Body of pancreas (tissue), 4 donors: ENCODE measurements around the gene MMP14. TPM values are rescaled to one million over a fixed set of nuclear protein-coding genes. Genes with fewer than 3 reads are reported as not detected.
A peak's percentile ranks its signal among the peaks of the same experiment; 100 is the strongest.

Experiments used
- ATAC-seq: fragments of 150-250 bp; one replicate; pipeline ENCODE4 v1.9.1; 2016
- DNase-seq, 4 donors: peaks; one replicate each; pipeline ENCODE4 v3.0.0-alpha.2; 2019
- H3K27ac ChIP-seq, 4 donors: fragments of 200-600 bp; sonication (generic); 1 replicate in 3 of 4; 2 replicates in 1 of 4; pipeline versions ENCODE4 v1.5.1 to v1.6.1; 2016 to 2019; ENCODE audit warnings: mild to moderate bottlenecking in 1 of 4, mixed read lengths in 1 of 4, moderate library complexity in 1 of 4
- H3K27me3 ChIP-seq, 2 donors: fragments of 200-600 bp; sonication (generic); one replicate each; pipeline ENCODE4 v1.6.0; 2016; ENCODE audit warnings: mild to moderate bottlenecking in 1 of 2
- H3K36me3 ChIP-seq, 2 donors: fragments of 200-600 bp; sonication (generic); replicated peaks in 1 of 2; 2 replicates each; pipeline ENCODE4 v1.5.1; 2016; ENCODE audit warnings: low read depth in 2 of 2; ENCODE audit not compliant: insufficient read depth in 1 of 2
- H3K4me1 ChIP-seq: fragments of 200-600 bp; sonication (generic); one replicate; pipeline ENCODE4 v1.6.0; 2016
- H3K4me3 ChIP-seq, 2 donors: fragments of 200-600 bp; sonication (generic); 1 replicate in 1 of 2; 2 replicates in 1 of 2; pipeline ENCODE4 v1.5.1; 2016 to 2019
- H3K9me3 ChIP-seq, 3 donors: fragments of 200-600 bp; sonication (generic); 1 replicate in 2 of 3; 2 replicates in 1 of 3; pipeline ENCODE4 v1.5.1; 2016
- POLR2A ChIP-seq, 3 donors: fragments of 450-650 bp; IDR thresholded peaks; one replicate each; pipeline ENCODE4 v1.6.1; 2016; ENCODE audit warnings: antibody characterized with exemption in 3 of 3, mild to moderate bottlenecking in 2 of 3
- WGBS, 2 donors: methylation state at CpG; one replicate each; pipeline ENCODE4 v1.1.5; 2017; 5-methylcytosine and 5-hydroxymethylcytosine counted together
- intact Hi-C: fragments of 100-400 bp; cut with DNase I; formaldehyde crosslinking; loops from one replicate; pipeline ENCODE4 v1.15.1; 2023
- total RNA-seq, 2 donors: library from RNA; depleted of rRNA; stranded (reverse); fragments of >200 nt; gene quantifications; one replicate each; pipeline ENCODE4 v1.1.0, GENCODE V29; 2016
- TF ChIP-seq, protein P1 (sequence below), 7 experiments: fragments of 450-650 bp in 4 of 7; fragments of 200-600 bp in 3 of 7; sonication (generic) in 3 of 7; IDR thresholded peaks; one replicate each; pipeline ENCODE4 v1.5.1; 2016 to 2019; ENCODE audit warnings: antibody characterized with exemption in 7 of 7

MMP14 gene
- total RNA-seq, 2 donors from 2014 or later: 55.3 to 65.3 TPM

DNA sequence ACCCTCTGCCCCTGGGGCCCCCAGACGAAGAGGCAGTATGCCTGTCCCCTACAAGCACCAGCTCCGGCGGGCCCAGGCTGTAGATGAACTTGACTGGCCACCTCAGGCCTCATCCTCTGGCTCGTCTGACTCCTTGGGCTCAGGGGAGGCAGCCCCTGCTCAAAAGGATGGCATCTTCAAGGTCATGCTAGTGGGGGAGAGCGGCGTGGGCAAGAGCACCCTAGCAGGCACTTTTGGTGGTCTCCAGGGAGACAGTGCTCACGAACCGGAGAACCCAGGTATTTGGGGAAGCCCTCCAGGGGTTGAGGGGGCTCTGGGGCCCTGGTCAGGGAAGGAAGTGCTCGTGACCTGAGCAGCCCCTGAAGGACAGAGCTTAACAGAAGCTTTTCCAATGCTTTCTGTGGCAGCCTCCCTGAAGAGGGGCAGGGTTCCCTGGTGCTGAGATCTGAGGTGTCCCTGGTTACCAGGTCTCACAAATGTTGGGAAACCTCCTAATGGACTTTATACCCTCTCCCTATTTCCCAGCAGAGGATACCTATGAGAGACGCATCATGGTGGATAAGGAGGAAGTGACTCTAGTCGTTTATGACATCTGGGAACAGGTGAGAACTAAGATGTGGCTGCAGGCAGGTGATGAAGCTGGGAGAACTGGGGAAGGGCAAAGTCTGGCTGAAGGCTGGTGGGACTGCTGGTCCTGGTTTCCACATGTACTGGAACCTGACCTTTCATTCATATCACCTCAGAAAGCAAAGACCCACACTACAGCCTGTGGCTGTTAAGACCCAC, 48.5 kb downstream of the MMP14 start:
- intact Hi-C loops: no loop called here
- 71 to 86% methylated on average over 3 to 11 of the region's 11 CpGs for WGBS, 2 donors
- DNase-seq: no peak
- Histone ChIP-seq H3K36me3 (no peaks in the 10 kb centered on the region), H3K27ac (no peak overlapping the region), H3K4me3 (no peak overlapping the region), H3K4me1 (peaks cover 36% of the 10 kb centered on the region), H3K9me3 (no peaks in the 10 kb centered on the region), H3K27me3 (no peaks in the 10 kb centered on the region)
- TF ChIP-seq, protein P1, sequence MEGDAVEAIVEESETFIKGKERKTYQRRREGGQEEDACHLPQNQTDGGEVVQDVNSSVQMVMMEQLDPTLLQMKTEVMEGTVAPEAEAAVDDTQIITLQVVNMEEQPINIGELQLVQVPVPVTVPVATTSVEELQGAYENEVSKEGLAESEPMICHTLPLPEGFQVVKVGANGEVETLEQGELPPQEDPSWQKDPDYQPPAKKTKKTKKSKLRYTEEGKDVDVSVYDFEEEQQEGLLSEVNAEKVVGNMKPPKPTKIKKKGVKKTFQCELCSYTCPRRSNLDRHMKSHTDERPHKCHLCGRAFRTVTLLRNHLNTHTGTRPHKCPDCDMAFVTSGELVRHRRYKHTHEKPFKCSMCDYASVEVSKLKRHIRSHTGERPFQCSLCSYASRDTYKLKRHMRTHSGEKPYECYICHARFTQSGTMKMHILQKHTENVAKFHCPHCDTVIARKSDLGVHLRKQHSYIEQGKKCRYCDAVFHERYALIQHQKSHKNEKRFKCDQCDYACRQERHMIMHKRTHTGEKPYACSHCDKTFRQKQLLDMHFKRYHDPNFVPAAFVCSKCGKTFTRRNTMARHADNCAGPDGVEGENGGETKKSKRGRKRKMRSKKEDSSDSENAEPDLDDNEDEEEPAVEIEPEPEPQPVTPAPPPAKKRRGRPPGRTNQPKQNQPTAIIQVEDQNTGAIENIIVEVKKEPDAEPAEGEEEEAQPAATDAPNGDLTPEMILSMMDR (IDR thresholded peaks at IDR 0.05): no peak
- TF ChIP-seq POLR2A (IDR thresholded peaks at IDR 0.05): no peak
- ATAC-seq: no peak

DNA sequence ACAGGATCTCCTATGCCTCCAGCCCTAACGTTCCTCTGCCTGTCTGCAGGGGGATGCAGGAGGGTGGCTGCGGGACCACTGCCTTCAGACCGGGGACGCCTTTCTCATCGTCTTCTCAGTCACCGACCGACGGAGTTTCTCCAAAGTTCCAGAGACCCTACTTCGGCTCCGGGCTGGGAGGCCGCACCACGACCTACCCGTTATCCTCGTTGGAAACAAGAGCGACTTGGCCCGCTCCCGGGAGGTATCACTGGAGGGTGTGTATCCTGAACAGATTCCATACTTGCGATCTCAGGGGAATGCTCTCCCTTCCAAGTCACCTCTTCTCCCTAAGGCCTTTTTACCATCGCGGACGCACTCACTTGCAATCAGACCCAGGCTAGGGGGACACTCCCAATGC, 49.6 kb downstream of the MMP14 start:
- peak overlapping the region in 2 of 4 donors; percentile 74 to 84 for H3K27ac ChIP-seq
- no peak for TF ChIP-seq POLR2A (IDR thresholded peaks at IDR 0.05)
- TF ChIP-seq, protein P1 (IDR thresholded peaks at IDR 0.05): no peak
- H3K4me1 ChIP-seq: peaks cover 36% of the 10 kb centered on the region
- DNase-seq (no peak), ATAC-seq (no peak)
- no peaks in the 10 kb centered on the region for H3K36me3 ChIP-seq
- WGBS, 2 donors: 89 to 94% methylated on average over 20 to 21 of the region's 21 CpGs
- no peak overlapping the region for H3K4me3 ChIP-seq
- no peaks in the 10 kb centered on the region for H3K27me3 ChIP-seq
- intact Hi-C loops: no loop called here
- no peaks in the 10 kb centered on the region for H3K9me3 ChIP-seq

GRCh38 chr14:22886500-22887259, 50.3 kb downstream of the MMP14 start:
- peaks cover 36% of the 10 kb centered on the region for H3K4me1 ChIP-seq
- intact Hi-C loops: no loop called here
- ATAC-seq (peak; percentile 85), DNase-seq (peak; percentile 83 to 86 (median 85))
- no peaks in the 10 kb centered on the region for H3K9me3 ChIP-seq
- peak; percentile 21 to 74 (median 72) for TF ChIP-seq POLR2A (IDR thresholded peaks at IDR 0.05)
- TF ChIP-seq, protein P1 (IDR thresholded peaks at IDR 0.05): peak in 2 of 7 experiments; percentile 11 to 20
- H3K27me3 ChIP-seq: no peaks in the 10 kb centered on the region
- H3K27ac ChIP-seq: peak overlapping the region; percentile 20 to 84 (median 66)
- WGBS, 2 donors: 2 to 7% methylated on average over 16 to 77 of the region's 77 CpGs
- peak overlapping the region; percentile 27 to 31 for H3K4me3 ChIP-seq
- no peaks in the 10 kb centered on the region for H3K36me3 ChIP-seq

DNA sequence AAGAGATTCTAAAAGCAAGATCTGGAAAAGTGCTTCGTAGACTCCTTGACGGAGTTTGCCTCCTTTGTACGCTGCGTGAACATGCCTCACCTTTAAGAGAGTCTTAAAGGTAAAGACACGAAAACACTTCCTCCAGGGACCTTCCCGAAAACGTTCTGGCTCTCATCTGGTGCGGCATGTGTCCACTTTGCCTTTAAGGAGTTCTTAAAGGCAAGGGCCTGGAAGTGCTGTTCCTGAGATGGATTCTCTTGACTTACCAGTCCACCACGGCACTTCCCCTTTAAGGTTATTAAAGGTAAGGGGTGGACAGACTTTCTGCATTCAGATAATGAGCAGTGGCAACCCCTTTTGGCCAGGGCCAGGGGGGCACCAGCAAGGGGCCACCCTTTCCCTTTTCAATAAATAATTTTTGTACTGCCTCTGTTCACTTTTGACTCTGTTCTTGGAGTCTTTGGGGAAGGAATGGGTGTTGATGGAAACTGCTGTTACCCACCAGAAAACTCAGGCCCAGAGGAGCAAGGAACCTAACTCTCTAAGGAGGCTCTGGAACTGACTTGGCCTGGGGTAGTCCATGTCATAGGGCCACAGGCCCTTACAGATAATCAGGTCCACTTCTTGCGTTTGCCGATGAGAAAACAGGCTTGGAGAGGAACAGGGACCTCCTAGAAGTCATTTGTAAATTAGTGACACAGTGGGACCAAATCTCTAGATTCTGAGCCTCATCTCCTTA, 51.0 kb downstream of the MMP14 start:
- H3K4me1 ChIP-seq: peaks cover 32% of the 10 kb centered on the region
- intact Hi-C loops: no loop called here
- no peaks in the 10 kb centered on the region for H3K27me3 ChIP-seq
- TF ChIP-seq, protein P1 (IDR thresholded peaks at IDR 0.05): no peak
- peak in 2 of 3 donors; percentile 10 to 25 for TF ChIP-seq POLR2A (IDR thresholded peaks at IDR 0.05)
- H3K27ac ChIP-seq: peak overlapping the region; percentile 20 to 84 (median 66)
- H3K4me3 ChIP-seq: peak overlapping the region; percentile 27 to 31
- WGBS, 2 donors: 9 to 15% methylated on average over 11 of the region's 11 CpGs
- ATAC-seq: peak; percentile 82
- DNase-seq: peak; percentile 75 to 89 (median 80)
- H3K36me3 ChIP-seq: no peaks in the 10 kb centered on the region
- no peaks in the 10 kb centered on the region for H3K9me3 ChIP-seq
